ENCODE measurements around the gene MFAP3L.
"Not testable (repeated sequence)": the region's sequence is repeated elsewhere in the genome, so short reads cannot be mapped to it uniquely, and the experiment has no call there.

MFAP3L gene

DNA sequence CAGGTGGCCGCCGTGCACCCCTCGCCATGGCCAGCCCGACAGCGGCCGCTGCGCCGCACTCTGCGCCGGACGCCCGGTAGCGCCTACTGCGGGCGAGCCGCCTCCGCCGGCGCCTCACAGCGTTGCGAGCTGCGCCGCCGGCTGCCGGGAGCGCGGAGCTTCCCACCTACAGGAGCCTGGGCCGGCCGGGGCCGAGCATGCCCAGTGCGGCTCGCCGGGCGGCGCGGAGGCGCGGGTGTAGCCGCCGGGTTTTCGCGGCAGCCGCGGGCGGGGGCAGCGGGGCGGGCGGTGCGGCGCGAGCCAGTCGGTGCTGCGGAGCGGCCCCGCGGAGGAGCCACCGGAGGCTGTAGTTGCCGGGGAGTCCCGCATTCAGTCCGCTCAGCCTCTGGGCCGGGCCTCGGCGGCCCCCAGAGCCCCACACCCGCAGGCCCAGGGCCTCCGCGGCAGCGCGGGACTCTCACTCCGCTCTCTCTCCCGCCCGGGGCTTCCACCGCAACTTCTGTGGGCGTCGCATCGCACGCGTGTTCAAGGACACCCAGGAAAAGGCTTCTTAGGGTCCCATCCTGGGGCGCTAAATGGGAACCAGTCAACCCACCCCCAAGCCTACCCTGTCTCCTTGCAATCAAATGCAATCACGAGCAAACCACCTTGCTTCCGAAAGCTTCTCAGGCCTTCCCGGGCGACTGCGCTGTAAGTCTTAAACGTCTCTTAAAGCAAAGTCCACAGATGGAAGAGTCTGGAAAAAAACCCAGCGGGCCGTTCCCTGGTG lies at the start of gene MFAP3L:
Gene MFAP3L, minus strand, starts transcription at position 143 of the 769 bp plus-strand sequence. CDS start 20,518 bp downstream, outside the sequence.
- DNase-seq (ENCODE audit: low spot score): peak; percentile 91

DNA sequence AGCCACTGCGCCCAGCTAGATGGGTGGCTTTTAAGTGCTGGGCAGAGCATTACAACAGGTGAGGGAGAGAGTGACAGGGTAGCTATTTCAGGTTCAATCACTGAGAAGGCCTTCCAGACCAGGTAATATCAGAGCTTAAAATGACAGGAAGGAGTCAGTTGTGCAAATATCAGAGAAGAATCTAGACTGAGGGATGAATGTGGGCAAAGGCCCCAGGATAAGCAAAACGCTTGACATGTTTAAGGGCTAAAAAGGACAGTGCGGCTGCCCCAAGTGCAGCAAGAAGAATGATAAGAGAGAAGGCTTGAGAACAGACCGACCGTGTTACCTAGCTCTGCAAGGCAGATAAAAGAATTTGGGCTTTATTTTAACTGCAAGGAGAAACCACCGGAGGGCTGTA lies 45.0 kb upstream of the MFAP3L start:
- no peak for DNase-seq (ENCODE audit: low spot score)

DNA sequence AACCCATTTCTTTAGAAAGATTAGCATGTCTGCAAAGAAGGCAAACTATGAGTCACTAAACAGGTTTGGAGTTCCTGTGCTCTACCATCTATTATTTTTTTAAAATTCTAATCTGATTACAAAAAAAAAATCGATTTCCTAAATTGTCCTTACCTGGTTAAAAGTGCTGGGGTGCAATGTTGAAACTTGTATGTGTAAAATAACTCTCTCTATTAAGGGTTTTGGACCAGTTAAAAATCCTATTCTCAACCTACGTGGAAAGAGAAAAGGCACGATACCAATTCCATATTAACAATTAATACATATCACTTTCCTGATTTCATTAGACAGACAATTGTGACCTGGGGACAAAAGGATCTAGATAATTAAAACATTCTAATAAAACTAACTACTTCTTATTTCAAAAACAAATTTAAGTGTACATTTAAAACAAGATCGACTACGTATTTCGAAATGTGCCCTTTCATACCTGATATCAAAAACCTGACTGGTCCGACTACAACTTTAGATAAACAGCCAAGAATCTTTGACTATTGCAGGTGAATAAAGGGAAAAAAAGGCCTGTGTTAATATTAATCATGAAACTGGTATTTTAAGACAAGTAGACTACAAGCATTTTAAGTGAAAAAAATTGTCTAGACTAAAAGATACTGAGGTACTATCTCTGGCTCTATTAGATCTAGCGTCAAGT lies 42.4 kb upstream of the MFAP3L start:
- no peak for DNase-seq (ENCODE audit: low spot score)

DNA sequence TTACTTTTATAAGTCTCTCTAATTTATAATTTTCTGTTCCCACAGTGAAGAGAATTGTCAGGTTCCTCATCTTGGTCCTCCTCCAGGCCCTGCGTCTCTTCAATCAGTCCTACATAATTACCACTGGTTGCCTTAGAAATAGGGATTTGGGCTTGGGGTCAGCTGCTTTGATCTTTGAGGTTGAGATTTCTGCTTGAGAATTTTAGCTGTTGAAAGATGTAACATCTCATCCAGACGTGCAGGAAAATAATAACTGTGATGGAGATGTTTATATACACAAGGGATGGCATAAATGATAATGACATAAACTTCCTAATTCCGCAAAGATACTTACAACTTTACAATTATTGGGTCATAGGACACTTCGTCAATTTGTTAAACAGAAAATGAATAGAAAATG lies 33.2 kb upstream of the MFAP3L start:
- DNase-seq (ENCODE audit: low spot score): no peak

DNA sequence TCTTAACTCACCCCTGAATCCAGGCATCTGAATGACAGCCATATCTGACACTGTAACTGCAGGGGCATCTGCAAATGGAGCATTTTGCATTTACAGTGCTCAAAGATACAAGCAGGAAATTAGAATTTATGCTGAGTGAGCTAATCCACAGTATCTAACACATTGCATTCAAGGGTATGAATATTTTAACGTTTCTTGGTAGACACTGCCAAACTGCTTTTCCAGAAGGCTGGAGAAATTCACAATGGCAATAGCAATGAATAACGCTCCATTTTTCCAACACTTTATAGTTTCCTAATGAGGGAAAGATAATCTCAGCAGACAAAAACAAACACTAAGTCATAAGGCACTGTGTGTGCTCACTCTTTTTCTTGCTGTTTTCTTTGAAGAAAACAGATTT lies 32.6 kb upstream of the MFAP3L start:
- DNase-seq (ENCODE audit: low spot score): no peak

DNA sequence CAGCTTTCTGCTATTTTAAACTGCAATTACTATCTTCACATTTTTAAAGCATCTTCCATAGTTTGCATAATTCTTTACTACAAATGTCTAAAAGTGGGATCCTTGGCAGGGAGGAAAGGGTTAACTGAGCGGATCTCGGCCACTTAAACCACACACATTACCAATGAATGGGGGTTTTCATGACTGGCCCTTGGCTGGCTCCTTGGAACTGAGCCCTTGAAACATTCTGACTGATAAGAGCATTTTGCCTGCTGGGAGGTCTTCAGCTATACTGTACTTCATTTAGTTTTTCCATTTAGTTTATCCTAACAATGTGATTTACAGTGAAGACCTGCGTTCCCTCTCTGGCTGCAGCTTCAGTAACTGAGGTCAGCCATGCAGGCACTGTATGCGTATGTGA lies 31.7 kb upstream of the MFAP3L start:
- DNase-seq (ENCODE audit: low spot score): no peak

DNA sequence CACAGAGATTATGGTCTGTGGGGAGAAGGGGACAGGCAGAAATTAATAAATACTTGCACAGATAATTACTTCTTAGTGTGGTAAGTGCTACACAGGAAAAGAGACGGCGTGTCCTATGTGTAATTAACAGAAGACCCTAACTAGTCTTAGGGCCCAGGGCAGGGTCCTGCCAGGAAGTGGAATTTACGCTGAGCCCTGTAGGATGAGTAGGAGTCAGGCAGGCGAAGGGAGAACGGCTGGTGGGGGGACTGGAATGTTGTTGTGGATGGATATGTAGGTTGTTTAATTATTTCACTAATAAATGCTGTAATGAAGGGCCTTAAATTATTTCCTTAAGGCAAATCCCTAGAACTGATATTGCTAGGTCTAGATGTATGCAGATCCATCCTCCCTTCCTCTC lies 26.7 kb upstream of the MFAP3L start:
- DNase-seq (ENCODE audit: low spot score): no peak

DNA sequence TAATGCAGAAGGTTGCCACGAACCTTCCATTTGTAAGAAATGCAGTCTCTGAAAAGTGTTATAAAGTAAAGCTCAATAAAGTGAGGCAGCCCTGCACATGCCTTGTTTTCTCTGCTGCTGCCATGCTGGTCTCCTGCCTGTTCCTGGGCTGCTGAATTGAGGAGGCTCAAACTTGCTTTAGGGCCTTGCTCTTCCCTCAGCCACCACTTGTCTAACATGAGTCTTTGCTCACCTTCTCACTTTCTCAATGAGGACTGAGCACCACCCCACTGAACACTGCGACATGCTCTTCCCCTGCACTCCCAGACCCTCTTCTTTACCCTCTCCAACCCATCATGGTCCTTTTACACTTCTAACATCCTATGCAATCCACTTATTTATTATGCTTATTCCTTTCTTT lies 25.2 kb upstream of the MFAP3L start:
- no peak for DNase-seq (ENCODE audit: low spot score)

DNA sequence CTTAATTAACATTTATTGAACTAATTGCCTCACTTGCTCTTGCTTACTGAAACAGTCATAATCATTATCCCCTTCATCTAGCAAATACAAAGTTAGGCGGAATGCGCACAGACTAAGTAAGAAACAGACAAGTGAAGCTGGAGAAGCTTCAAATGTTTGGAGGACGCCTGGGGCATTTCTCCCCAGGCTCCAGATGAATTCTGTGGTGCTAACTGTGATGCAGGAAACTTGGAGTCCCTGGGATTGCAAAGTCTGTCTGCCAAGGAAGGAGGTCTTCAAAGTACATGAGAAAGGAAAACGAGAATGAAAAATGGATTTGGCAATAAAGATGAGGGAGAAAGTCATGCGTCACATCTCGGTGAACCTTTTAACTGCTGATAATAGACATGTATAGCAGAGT lies 23.6 kb upstream of the MFAP3L start:
- no peak for DNase-seq (ENCODE audit: low spot score)

DNA sequence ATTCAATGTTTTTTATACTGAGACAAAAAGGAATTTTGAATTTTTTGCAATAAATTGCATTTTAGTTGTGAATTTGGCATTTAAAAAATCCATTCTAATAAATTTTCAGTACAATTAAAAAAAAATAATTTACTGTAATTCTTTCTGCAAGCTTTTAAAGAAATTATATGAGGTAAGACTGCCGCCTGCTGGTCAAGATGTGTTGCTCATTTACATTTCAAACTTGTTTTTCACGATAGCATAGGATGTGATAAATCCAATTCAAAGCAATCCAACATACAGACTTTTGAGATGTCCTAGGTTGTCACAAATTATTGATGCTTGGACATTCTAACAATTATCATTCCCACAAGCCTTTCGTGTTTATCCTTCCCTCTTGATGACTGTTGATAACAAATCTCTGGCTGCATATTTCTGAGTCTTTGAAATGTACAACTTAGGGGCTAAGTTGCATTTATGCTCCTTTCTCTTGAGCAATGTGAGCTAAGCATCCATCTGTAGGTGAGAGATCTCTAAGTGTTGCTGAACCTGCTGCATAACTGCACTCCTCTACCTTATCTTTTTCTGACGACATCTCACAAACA lies 21.7 kb upstream of the MFAP3L start:
- DNase-seq (ENCODE audit: low spot score): no peak

DNA sequence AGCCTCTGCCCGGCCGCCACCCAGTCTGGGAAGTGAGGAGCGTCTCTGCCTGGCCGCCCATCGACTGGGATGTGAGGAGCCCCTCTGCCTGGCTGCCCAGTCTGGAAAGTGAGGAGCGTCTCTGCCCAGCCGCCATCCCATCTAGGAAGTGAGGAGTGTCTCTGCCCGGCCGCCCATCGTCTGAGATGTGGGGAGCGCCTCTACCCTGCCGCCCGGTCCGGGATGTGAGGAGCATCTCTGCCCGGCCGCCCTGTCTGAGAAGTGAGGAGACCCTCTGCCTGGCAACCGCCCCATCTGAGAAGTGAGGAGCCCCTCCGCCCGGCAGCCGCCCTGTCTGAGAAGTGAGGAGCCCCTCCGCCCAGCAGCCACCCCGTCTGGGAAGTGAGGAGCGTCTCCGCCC lies 20.0 kb upstream of the MFAP3L start:
- not testable (repeated sequence) for DNase-seq (ENCODE audit: low spot score)

DNA sequence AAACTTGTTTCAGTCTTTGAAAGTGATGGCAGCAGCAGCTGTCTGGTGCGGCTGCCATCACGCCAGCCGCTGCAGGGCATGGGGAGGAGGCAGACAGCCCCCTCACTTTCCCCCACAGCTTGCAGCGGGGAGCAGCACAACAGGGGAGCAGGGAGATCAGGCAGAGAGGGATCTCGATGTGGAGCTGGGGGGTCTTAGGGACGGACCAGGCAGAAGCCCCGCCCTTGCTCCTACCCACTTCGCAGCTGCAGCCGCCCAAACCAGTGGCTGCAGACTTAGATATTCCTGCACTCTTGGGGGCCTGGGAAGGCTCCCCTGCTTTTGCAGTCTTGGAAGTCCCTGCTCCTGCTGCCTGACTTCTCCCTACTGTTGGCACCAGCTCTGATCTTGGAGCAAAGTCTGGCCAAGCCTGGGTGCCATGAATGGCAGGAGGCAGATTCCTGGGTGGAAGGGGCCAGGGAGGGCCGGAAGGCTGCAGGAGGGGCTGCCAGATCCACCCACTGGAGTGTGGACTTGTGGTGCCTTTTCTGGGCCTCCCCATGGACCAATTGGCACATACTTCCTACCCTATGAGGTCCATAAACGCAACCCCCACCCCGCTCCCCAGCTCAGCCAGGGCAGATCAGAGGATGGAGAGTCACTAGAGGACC lies 14.0 kb upstream of the MFAP3L start:
- DNase-seq (ENCODE audit: low spot score): no peak

DNA sequence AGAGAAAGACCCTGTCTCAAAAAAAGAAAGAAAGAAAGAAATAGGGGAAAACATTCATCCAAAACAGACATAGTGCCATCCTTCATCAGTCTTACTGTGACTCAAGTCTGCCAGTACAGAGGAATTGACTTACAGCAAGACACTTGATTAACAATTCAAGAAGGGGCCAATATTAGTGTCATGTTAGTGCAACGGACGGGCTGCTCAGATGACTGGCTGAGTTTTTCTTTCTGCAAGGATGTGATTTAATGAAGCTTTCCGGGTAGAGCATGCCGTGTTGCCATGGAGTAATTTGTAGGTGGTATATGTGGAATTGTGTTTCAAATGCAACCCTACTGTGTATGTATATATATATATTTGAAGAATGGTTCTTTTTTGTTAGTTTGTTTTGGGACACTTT lies 12.6 kb upstream of the MFAP3L start:
- DNase-seq (ENCODE audit: low spot score): no peak

DNA sequence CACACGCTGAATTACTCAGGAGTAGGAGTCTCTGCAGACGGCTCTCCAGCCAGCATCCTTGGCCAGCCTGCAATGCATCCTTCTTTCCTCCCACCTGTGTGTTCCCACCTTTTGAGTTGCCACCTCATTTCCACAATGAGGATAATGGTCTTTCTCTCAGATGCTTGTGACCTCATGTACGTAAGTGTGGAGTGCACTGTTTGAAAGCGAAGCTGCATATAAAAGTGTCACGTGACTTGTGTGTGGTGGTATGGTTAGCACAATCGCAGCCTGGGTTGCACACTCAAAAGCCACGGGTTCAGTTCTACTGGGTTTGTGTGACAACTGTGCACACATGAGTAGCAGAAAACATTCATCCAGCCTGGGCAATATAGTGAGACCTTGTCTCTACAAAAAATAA lies 12.0 kb upstream of the MFAP3L start:
- DNase-seq (ENCODE audit: low spot score): no peak

DNA sequence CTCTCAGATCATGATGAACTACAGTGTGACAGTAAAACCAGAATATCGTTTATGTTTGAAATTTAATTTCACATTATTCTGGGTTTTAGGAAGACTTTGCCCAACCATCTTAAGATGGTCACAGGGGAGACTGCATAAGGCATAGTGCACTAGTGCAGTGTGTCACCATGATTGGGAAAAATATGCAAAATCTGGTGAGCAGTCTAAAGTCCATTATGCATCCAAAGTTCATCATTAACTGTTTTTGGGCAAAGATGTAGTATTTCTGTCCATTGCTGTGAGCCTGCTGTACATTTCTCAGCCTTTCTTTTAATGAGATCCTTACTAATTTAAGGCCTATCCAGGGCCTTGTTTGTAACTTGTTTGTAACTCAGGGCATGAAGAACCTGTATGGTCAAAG lies 11.3 kb upstream of the MFAP3L start:
- no peak for DNase-seq (ENCODE audit: low spot score)

DNA sequence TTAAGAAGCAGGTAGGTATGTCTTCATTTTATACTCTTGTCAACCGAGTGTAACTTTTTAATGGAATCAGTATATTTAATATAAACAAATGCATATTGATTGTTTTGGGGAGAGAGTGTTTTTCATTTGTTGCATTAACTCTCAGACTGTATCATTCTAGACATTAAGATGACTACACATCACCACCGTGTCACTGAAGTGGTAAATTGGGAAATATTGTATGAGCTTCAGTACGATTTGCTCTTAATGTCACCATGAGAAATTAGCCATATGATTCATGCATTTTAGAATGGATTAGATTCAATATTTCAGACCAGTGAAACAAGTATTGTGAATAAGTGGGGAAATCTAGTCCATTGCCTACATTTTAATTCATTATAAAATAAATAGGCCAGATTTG lies 9.7 kb upstream of the MFAP3L start:
- no peak for DNase-seq (ENCODE audit: low spot score)

DNA sequence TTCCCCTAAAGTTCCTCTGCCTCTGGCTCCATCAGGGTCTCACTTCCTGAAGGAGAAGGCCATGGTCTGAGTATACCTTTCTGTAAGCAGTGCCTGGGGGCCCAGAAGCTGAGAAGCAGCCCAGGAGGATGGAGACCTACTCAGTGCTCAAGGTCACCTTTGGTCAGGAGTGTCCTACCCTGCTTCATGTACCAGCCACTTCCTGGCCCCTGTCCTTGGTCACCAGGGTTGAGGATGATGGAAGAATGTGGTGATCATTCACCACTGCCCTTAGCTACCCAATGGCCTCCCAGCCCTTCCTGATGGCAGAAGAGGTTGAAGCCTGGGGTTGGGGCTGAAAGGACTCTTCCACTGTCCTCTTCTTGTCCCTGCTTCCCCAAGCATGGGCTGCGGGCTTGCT lies 9.0 kb upstream of the MFAP3L start:
- no peak for DNase-seq (ENCODE audit: low spot score)

DNA sequence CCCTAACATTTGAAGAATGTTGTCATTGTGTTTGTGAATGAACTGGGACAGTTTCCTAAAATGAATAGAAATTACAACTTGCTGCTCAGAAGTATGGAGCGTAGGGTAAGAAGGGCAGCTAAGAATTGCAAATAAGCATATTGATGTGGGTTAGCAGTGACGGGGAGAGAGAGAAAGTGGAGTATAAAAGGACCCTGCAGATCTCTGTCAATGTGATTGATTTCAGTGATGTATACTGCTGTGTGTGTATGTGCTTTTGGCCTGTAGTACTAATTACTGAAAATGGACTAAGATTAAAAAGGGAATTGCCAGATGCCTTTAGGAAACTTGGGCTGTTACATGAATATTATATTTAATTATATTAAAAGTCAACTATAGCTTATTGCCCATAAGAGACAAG lies 7.8 kb upstream of the MFAP3L start:
- DNase-seq (ENCODE audit: low spot score): no peak

DNA sequence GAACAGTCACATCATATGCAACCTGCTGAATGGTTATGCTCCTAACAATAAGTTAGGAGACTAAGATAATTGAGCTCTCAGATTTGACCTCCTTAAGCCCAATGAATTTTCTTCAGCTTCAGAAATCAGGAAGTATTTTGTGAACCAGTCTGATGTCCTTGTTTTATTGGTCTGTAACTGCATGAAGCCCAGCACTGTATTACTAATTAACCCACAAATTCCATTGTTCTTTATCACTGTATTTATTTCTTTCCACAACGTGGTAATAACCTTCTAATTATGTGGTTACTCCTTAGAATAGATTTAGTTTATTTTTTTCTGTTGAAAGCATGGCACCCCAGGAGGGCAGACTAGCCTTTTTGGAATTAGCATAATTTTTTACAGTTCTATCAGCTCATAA lies 3.9 kb upstream of the MFAP3L start:
- DNase-seq (ENCODE audit: low spot score): no peak

DNA sequence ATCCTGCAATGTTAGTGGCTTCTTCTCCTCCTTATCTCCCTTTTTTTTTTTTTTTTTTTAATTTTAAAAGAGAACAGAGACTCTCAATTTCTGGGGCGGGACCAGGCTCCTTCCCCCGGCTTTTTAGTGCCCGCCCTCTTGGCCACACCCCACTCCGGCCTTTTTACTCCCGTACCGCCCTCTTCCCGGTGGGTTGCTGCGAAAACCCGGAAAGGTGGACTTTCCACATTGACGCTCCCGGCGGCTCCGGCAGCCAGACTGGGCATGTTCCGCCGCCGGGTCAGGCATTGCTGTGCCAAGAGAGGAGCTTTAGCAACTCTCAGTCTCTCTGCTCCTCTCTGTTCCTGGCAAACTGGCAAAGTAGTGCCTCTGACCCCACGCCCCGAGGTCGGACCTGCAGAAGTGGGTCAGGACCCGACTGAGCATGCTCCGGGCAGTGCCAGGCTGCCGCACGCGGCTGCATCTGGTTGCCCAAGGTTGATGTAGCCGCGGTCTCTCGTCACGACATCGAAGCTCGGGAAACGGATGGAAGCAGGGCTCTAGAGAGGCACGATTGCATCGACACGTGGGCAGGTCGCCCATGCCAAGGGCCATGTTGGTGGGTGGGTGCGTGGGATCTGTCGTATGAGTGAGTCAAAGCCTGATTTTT lies 1.1 kb upstream of the MFAP3L start:
- DNase-seq (ENCODE audit: low spot score): peak; percentile 92

DNA sequence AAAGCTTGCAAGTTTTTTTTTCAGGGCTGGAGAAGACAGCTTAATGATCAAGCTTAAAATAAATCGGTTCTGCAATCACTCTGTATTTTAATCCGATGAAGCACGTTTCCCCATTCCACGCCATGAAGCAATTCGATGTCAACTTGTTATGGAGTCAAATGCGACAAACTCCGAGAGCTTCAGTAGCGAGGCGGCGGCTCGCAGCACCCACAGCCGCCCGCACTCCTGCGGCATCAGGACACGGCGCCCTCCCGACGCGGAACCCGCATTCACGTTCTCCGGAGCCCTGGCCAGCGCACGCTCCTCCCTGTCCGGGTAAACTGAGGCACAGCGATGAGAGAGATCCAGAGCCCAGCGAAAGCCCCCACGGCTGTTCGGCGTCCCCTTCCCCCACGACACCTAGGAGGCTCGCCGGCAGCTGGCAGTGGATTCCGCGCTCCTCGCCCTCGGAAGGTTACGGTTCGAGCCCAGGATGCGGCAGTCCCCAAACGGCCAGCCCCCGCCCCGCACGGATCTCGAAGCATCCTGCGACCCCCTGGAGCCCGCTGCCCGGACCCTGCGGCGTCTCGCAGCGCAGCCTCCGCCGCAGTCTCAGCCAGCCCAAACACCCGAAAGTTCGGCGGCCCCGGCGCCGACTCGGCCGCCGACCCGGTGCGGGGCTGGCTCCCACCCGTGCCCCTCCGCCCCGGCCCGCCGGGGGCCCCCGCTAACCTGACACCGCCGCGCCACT lies 507 bp downstream of the MFAP3L start:
- DNase-seq (ENCODE audit: low spot score): peak; percentile 68

DNA sequence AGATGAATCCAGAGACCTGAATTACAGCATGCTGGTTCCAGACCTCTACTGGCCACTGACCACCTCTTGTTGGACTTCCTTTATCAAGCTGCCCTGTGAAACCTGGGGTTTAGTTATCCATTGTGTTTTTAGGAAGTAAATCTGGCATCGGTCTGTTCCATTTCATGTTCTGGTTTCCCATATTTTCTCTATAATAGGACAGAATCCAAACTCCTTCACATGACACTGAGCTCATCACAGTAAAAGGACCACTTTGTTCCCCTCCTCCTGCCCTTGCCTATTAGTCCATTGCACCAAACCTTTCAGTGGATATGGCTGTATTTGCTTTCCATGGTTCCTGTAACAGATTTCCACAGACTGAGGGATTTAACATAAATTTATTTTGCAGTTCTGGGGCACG lies 4.0 kb downstream of the MFAP3L start:
- no peak for DNase-seq (ENCODE audit: low spot score)

Measured in left forelimb (tissue), 1 donor.